ENCODE measurements around the gene RPP25L. TPM values are rescaled to one million over a fixed set of nuclear protein-coding genes. Genes with fewer than 3 reads are reported as not detected.
A peak's percentile ranks its signal among the peaks of the same experiment; 100 is the strongest.

Gene RPP25L
- total and polyA plus RNA-seq, 9 of the 15 experiments (the other 6 are each of a cell fraction or from before 2014, with no cell fraction given): 16.3 to 43.7 (median 29.0) TPM

GRCh38 chr9:34606905-34607304 lies 5.0 kb downstream of the RPP25L start:
- WGBS (ENCODE audit: insufficient coverage, low coverage, missing lambda C conversion rate): 29% methylated on average over 2 of the region's 3 CpGs
- intact Hi-C loops (cut with micrococcal nuclease): no loop called here
- no peak overlapping the region for H3K4me3 ChIP-seq
- DNase-seq (ENCODE audit: extremely low read depth in 1 of 4, low spot score in 3 of 4) (peak in 2 of 4 experiments; percentile 34 to 39), FAIRE-seq (peak; percentile 15), ATAC-seq (no peak)
- in situ Hi-C loops (cut with MboI): loop anchor here (10.0 kb wide), 1 partner anchor 202 kb away; no protein-coding TSS in a partner anchor
- TF ChIP-seq ZC3H11A (IDR thresholded peaks at IDR 0.05; ENCODE audit: low read depth, low read length) (no peak), ATF3 (IDR thresholded peaks at IDR 0.05) (peak; percentile 40), ATF3 (CRISPR knock-in tag; conservative IDR thresholded peaks at IDR 0.05) (no peak)
- H3K4me1 ChIP-seq (replicated peaks in 1 of 2; ENCODE audit: control insufficient read depth in 2 of 2, insufficient read depth in 2 of 2, low read length in 2 of 2): peaks cover 7 to 9% of the 10 kb centered on the region in 2 experiments; a peak in 4 of 5 replicates
- H3K9me1 ChIP-seq (ENCODE audit: control insufficient read depth, insufficient read depth, low read length): no peaks in the 10 kb centered on the region
- peaks cover 5% of the 10 kb centered on the region; the same call in 1 of the 2 replicates for H4K20me1 ChIP-seq (replicated peaks; ENCODE audit: control insufficient read depth, insufficient read depth, low read length)
- H3K27me3 ChIP-seq (ENCODE audit: control insufficient read depth in 2 of 2, insufficient read depth in 2 of 2, low read length in 2 of 2): no peaks in the 10 kb centered on the region
- H3K27ac ChIP-seq (ENCODE audit: extremely low read depth, low read depth, low read length): no peak overlapping the region
- no peak overlapping the region for H2AFZ ChIP-seq (ENCODE audit: low read depth, low read length)
- ChIA-PET POLR2A (interaction anchor here (0.6 kb wide), 2 partner anchors 87 to 213 kb away, joined by 3 read pairs; no protein-coding TSS in a partner anchor), CTCF (ENCODE audit: low intra/inter-chr PET ratio) (no interaction called here)
- peaks cover 10% of the 10 kb centered on the region; the same call in 1 of the 3 replicates for H3K36me3 ChIP-seq (ENCODE audit: control insufficient read depth, insufficient read depth, low read length)
- no peak overlapping the region for H3K4me2 ChIP-seq (ENCODE audit: insufficient read depth, low read length)
- no TSS peak for BruUV-seq (replicated peaks)
- H3K9ac ChIP-seq (ENCODE audit: insufficient read depth in 1 of 2, low read depth in 2 of 2, low read length in 2 of 2): no peak overlapping the region
- H3K9me3 ChIP-seq (replicated peaks; ENCODE audit: control insufficient read depth, insufficient read depth, low read depth, low read length): no peaks in the 10 kb centered on the region
- peaks cover 17% of the 10 kb centered on the region for H3K79me2 ChIP-seq (ENCODE audit: control insufficient read depth, insufficient read depth, low read length)

- no peak overlapping the region for H3K9ac ChIP-seq (ENCODE audit: insufficient read depth in 1 of 2, low read depth in 2 of 2, low read length in 2 of 2)
- no peak overlapping the region for H3K4me2 ChIP-seq (ENCODE audit: insufficient read depth, low read length)
- peak; percentile 33 to 61 (median 46) for DNase-seq (ENCODE audit: extremely low read depth in 1 of 4, low spot score in 3 of 4)
- H3K27ac ChIP-seq (ENCODE audit: extremely low read depth, low read depth, low read length): no peak overlapping the region
- BruUV-seq (replicated peaks): no TSS peak
- in situ Hi-C loops (cut with MboI) (loop anchor here (10.0 kb wide), 1 partner anchor 201 kb away; no protein-coding TSS in a partner anchor), intact Hi-C loops (cut with micrococcal nuclease) (no loop called here)
- ChIA-PET CTCF (ENCODE audit: low intra/inter-chr PET ratio) (no interaction called here), POLR2A (interaction anchor here (0.6 kb wide), 1 partner anchor 41 kb away, joined by 3 read pairs; no protein-coding TSS in a partner anchor)
- H3K36me3 ChIP-seq (ENCODE audit: control insufficient read depth, insufficient read depth, low read length): peaks cover 10% of the 10 kb centered on the region; the same call in 1 of the 3 replicates
- no peaks in the 10 kb centered on the region for H3K9me3 ChIP-seq (replicated peaks; ENCODE audit: control insufficient read depth, insufficient read depth, low read depth, low read length)
- no peaks in the 10 kb centered on the region for H3K27me3 ChIP-seq (ENCODE audit: control insufficient read depth in 2 of 2, insufficient read depth in 2 of 2, low read length in 2 of 2)
- no peak overlapping the region for H2AFZ ChIP-seq (ENCODE audit: low read depth, low read length)
- H3K79me2 ChIP-seq (ENCODE audit: control insufficient read depth, insufficient read depth, low read length): peaks cover 10% of the 10 kb centered on the region
- peak; percentile 42 for FAIRE-seq
- H3K4me3 ChIP-seq: no peak overlapping the region
- peaks cover 5 to 8% of the 10 kb centered on the region in 2 experiments; a peak in 4 of 5 replicates for H3K4me1 ChIP-seq (replicated peaks in 1 of 2; ENCODE audit: control insufficient read depth in 2 of 2, insufficient read depth in 2 of 2, low read length in 2 of 2)
- ATAC-seq: peak; percentile 26; the same call in 2 of the 3 replicates
- H3K9me1 ChIP-seq (ENCODE audit: control insufficient read depth, insufficient read depth, low read length): no peaks in the 10 kb centered on the region
- H4K20me1 ChIP-seq (replicated peaks; ENCODE audit: control insufficient read depth, insufficient read depth, low read length): peaks cover 5% of the 10 kb centered on the region; the same call in 1 of the 2 replicates
- TF ChIP-seq ETS2 (tag; IDR thresholded peaks at IDR 0.05; ENCODE audit: borderline replicate concordance, poor library complexity, severe bottlenecking): no peak
- TF ChIP-seq HDAC1 (IDR thresholded peaks at IDR 0.05): peak in 1 of 2 experiments; percentile 24; a peak in 1 of 4 replicates
- 0 out of 2 replicates have a peak, but pooled peaks have one; percentile 27 for TF ChIP-seq SMARCA4 (IDR thresholded peaks at IDR 0.05)
- TF ChIP-seq CBFA2T2 (conservative IDR thresholded peaks at IDR 0.05): peak; percentile 77
- TF ChIP-seq TAL1 (IDR thresholded peaks at IDR 0.05): peak; percentile 63
- peak; percentile 34 to 68; a peak in 3 of 4 replicates for TF ChIP-seq KDM1A (IDR thresholded peaks at IDR 0.05)
- peak; percentile 52; the same call in 1 of the 2 replicates for TF ChIP-seq ZNF263 (CRISPR knock-in tag; IDR thresholded peaks at IDR 0.05; ENCODE audit: borderline replicate concordance)
- peak; percentile 71; the same call in 1 of the 2 replicates for TF ChIP-seq CTBP1 (IDR thresholded peaks at IDR 0.05; ENCODE audit: borderline replicate concordance)
- peak; percentile 37; the same call in 1 of the 2 replicates for TF ChIP-seq DPF2 (IDR thresholded peaks at IDR 0.05)
- TF ChIP-seq TEAD4 (IDR thresholded peaks at IDR 0.05; ENCODE audit: low read length): peak; percentile 29; the same call in 1 of the 2 replicates
- TF ChIP-seq TEAD4 (CRISPR knock-in tag; IDR thresholded peaks at IDR 0.05; ENCODE audit: borderline replicate concordance): no peak
- peak; percentile 82 for TF ChIP-seq TCF3 (CRISPR knock-in tag; IDR thresholded peaks at IDR 0.05)
These were observed 5.7 kb downstream of the RPP25L start for GRCh38 chr9:34606190-34606589.

All from K562 (cell line).